Colon (tissue), 2 donors: ENCODE results near the gene ERAP2.
"Not testable (repeated sequence)": the region's sequence is repeated elsewhere in the genome, so short reads cannot be mapped to it uniquely, and the experiment has no call there.

Experiments used
- FAIRE-seq: peaks from 2 replicates; lab custom pipeline; 2012; peaks lifted over from hg19 to GRCh38; lab: Jason Lieb, UNC
- donor health status: control.
- donor health status: control.

ERAP2 gene

GRCh38 chr5:96863949-96864584 is 12.2 kb upstream of the ERAP2 start:
- no peak for FAIRE-seq

DNA sequence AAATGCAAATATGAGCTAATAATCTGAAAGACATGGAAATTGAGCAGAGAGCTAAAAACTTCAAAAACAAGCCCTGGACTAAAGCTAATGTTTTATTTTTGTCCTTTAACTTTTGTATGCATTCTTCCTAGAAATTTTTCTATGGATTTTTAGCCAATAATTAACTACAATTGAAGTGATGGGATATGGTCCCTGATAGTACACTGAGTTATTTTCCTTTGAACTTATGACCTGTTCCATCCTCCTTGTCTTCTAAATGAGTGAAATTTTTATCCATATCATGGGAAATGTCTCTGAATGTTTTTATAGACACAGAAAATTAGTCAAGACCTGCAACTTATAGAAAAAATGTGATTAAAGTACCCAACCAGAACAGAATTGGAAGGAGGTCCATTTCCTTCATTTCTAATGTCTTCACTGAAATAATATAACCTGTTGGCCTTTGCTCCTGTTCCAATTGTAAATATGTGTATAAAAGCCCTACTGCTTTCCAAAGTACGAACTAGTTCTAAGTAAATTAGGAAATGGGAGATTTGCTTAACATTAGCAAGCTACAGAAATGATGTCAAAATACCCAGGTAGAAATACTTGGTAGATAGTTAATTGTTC is 11.3 kb upstream of the ERAP2 start:
- FAIRE-seq: no peak

- FAIRE-seq: peak; percentile 10
Measured at GRCh38 chr5:96868603-96869371, 7.5 kb upstream of the ERAP2 start.

- no peak for FAIRE-seq
Measured at GRCh38 chr5:96869372-96869641, 7.0 kb upstream of the ERAP2 start.

DNA sequence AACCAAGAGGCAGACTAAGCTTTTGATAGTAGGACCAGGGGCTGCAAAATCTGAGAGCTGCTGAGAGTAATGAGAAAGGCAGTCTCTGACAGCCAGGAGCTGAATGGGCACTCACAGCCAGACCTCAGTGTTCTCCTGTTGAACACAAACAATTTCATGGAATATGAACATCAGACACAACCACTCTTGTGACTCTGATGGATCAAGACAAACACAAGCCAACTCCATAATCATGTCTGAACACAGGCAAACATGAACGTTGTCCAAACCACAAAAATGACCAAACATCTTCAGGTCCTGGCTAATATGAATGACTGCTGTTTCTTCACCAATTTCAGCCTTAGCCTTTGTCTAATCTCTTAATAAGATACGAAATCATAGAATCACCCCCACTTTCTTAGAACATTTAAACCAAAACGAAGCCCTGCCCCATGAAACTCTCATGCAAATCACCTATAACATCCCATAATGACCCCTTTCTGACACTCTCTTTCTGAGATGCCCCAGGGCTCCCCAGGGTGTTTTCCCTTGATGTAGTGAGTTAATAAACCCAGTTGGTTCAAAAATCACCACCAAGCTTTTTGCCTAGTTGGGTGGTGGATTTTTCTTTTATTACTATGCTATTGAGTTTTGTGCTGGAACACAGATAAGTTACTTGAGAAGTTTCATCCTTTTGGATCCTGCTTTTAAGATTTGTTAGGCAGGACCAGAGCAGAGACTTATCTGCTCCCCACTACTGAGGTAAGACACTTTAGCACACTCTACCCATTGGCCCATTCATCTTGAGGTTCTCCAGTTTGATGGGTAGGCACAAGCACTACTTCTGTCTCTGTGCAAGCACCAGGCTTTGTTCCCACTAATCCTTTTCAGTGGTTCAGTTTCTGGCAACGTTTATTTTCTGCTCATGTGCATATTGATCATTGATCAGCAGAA is 5.9 kb upstream of the ERAP2 start:
- no peak for FAIRE-seq

- FAIRE-seq: no peak
Measured at GRCh38 chr5:96871027-96871399, 5.3 kb upstream of the ERAP2 start.

GRCh38 chr5:96871686-96872085 is 4.6 kb upstream of the ERAP2 start:
- no peak for FAIRE-seq

GRCh38 chr5:96873449-96873848 is 2.9 kb upstream of the ERAP2 start:
- no peak for FAIRE-seq

DNA sequence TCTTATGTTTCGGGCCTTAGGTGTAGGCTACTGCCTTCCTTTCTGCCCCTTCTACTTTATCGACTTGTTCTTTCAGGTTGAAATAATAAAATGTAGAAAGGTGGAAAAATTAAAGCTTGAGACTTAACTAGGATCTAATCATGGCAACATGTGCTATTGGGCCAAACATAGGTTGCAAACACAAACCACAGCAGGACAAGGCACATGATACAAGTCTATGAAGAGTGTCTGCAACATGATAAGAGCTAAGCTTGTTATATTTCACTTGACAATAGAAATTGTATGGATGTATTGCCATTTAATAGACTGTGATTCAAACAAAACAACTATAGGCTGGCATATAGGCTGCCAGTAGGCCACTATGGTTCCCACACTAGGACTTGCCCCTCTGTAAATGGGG is 1.7 kb upstream of the ERAP2 start:
- no peak for FAIRE-seq

GRCh38 chr5:96875791-96876291 is 459 bp upstream of the ERAP2 start:
- no peak for FAIRE-seq

- FAIRE-seq: not testable (repeated sequence)
Measured at GRCh38 chr5:96876977-96877469, 723 bp downstream of the ERAP2 start.

DNA sequence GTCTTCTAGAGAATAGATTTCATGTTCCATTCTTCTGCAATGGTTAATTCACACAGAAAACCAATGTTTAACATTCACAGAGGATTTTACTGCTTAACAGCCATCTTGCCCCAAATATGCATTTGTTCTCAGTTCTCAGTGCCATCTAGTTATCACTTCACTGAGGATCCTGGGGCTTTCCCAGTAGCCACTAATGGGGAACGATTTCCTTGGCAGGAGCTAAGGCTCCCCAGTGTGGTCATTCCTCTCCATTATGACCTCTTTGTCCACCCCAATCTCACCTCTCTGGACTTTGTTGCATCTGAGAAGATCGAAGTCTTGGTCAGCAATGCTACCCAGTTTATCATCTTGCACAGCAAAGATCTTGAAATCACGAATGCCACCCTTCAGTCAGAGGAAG is 3.4 kb downstream of the ERAP2 start:
- no peak for FAIRE-seq

DNA sequence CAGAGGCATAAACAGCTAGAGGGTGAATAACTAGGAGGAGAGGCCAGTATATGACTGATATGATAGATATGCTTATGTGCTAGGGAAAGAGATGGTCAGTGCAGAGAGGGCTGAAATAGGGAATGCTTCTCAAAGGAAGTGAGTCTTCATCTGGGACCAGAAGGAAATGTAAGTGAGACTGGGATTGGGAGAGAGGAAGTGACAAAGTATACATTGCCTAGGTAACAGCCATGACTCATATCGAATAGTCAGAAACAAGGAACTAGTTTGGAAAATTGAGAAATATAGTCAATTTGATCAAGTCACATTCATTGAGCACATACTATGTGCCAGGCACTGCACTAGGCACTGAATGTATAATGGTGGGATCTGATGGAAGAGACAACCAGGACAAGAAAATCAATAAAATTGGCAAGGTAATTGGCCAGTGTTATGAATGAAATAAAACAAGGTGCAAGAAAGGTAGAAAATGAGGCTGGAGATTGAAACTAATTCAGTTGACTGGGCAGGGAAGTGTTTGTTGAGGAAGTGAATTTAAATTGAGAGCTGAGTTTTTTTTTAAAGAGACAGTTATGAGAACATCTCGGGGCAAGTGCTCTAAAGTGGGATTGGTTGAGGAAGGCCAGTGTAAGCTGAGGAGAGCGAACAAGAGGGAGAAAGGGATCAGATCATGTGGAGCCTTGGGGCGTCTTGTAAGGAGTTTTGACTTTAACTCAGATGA is 4.3 kb downstream of the ERAP2 start:
- no peak for FAIRE-seq

DNA sequence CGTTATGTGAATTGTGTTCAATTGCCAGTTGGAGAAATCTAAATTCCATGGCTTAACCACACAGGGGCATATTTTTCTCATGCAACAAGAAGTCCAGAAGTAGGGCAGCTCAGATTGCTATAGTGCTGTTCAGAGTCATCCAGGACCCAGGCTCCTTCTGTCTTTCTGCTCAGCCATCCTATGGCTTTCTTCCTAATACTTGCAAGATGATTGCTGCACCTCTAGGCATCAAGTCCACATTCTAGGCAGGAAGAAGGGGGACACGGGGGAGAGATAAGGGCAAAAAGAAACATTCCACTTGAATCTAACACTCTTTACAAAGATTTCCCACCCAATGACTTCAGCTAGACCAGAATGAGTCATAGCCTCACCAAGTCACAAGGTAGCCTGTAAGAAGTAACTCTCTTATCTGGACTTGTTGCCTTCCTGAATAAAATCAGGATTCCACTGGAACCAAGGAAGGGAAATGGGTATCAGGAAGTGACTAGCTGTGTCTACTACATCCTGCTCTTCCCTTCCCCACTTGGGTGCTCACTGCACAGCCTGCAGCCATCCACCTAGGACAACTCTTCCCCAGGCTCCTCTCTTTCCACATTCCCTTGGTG is 5.3 kb downstream of the ERAP2 start:
- no peak for FAIRE-seq

DNA sequence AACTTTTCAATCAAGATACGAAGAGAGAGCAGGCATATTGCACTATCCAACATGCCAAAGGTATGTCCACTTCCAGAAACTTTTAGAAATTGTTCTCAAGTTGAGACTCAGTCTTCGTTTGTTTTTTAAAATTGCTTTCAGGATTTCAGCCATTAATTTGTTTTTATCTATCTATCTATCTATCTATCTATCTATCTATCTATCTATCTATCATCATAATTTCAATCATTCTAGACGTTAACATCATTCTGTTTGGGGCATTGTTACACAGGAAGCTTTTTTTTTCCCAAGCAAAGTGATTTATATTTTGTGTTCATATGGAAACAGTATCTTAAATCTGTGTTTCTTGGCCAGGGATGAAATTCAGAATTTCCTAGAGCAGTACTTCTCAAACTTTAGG is 7.6 kb downstream of the ERAP2 start:
- FAIRE-seq: no peak

- FAIRE-seq: no peak
Measured at GRCh38 chr5:96884995-96885394, 8.7 kb downstream of the ERAP2 start.

DNA sequence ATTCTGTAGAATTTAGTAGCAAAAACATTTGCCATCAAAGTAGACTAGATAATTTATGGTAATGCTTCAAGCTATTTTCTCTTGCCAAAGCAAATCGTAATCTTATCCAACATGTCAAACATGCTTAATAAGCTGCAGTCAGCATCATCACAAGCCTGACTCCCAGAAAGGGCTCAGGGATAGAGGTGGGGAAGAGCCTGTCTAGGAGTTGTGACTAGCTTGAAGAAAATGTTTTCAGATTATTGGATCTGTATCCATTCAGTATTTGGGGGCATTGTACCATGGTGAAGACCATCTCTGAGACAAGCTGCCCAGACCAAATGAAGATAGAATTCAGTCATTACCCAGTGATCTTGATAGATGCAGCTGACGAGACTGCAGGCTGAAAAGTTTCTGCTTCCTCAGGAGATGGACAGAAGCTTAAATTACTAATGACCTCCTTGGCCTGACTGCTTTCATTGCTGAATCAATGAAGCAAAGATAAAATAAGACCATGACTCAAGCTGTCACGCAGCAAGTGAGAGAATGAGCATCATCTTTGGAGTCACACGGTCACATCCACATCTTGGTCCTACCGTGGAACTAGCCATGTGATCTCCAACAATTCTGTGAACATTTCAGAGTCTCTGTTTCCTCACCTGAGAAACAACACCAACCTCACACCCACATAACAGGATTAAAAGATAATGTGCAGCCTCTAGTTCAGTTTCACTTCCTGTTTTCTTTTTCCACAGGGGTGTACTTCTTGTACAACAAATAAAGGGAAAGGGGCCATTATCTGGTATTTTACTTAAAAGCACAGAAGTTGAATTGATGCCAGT is 9.4 kb downstream of the ERAP2 start:
- no peak for FAIRE-seq

DNA sequence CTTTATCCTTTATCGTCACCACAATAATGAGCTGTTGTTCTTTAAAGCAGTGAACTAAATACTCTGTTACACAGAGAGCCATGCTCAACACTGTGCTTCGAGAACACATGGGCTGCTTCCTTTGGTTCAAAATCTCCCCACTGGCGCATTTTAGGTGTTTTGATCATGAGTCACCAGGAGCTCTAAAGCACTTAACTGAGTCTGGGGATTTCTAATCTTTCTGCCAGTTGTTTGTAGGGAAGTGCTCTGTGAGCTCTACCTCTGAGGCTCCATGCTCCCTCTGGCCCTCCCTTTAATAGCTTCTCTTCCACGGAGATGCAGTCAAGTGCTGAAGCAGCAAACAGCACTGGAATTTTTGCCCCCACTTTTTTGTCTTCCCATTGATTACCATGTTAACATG is 17.0 kb downstream of the ERAP2 start:
- no peak for FAIRE-seq

GRCh38 chr5:96896276-96896675 is 20.0 kb downstream of the ERAP2 start:
- no peak for FAIRE-seq

DNA sequence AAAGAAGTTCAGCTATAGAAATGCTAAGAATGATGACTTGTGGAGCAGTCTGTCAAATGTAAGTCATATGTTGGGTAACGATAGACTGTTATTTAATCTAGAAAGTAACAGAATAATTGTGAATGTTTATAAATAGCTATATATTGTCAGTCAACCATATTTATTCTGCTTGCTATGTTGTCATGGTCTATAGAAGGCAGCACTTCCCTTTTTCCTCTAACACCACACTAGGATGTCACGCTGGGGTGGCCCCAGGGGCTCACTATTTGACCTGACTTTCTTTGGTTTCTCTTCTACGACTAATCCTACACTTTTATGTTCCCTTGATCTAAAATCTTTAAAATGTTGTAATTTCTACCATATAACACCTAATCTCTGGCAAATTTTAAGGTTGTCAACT is 20.5 kb downstream of the ERAP2 start:
- FAIRE-seq: no peak
